Astrocyte of the spinal cord (primary cell): ENCODE results near the gene GID8.

ENCODE experiments used
- DNase-seq: peaks from one replicate; pipeline ENCODE4 v3.0.0; 2011; ENCODE audit warnings: low read depth, low spot score
- H3K4me3 ChIP-seq: 2 replicates; pipeline ENCODE4 v1.5.1; 2011; ENCODE audit warnings: low read depth, mild to moderate bottlenecking, low read length, moderate library complexity
- CTCF ChIP-seq: IDR thresholded peaks from 2 replicates; pipeline ENCODE4 v1.5.1; 2012; ENCODE audit warnings: low read depth, mild to moderate bottlenecking, low read length, inconsistent platforms
- in situ Hi-C: cut with HindIII; loops from 2 replicates; pipeline ENCODE4 v1.10.0; 2017; ENCODE audit warnings: low sequenced_read_pairs

GID8 gene

GRCh38 chr20:62975812-62976508 is 38.0 kb downstream of the GID8 start:
- H3K4me3 ChIP-seq = no peak overlapping the region
- DNase-seq = no peak
- TF ChIP-seq CTCF = no peak
- in situ Hi-C loops = no loop called here

- no peak for TF ChIP-seq CTCF
- DNase-seq = no peak
- in situ Hi-C loops = no loop called here
Observed at GRCh38 chr20:62976886-62977285, 38.9 kb downstream of the GID8 start.

DNA sequence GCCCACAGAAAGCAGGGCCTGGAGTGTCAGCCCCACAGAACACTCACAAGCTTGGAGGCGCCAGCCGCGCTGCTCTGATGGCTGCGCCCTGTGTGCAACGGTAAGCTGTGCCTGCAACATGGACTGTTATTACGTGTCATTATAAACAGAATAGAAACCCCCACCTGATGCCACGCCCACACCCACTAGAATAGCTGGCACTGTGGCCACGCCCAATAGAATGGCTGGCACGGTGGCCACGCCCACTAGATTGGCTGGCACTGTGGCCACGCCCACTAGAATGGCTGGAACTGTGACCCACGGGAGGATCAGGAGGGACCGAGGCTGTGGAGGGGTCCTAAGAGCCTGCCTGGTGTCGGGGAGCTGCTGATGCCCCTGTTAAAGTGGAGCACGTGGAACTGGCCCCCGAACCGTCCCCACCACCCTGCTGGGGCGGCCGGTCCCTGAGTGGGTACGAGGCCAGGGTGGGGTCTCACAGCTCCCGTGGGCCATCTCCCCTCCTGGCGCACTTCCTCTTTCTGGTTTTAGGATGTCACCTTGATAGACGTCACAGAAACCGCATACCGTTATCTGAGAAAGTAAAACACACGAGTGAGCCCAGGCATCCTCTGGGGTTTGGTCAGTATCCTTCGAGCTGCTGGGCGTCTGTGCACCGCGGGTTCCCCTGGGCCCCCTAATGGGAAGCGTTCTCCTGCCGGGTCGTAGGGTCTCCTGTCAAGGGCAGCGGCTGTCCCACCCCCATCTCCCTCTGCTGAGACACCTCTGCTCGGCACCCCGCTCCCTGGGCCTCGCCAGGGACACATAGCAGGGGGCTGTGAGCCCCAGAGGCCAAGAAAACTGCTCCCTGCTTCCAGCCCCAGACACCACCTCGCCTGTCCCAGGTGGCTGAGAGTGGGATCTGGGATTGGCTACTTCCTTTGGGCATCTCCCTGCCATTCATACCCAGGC is 39.9 kb downstream of the GID8 start:
- DNase-seq = no peak
- TF ChIP-seq CTCF = no peak
- in situ Hi-C loops = no loop called here
- no peak overlapping the region for H3K4me3 ChIP-seq

More at GRCh38 chr20:62976886-62977285, 38.9 kb downstream of the GID8 start:
- H3K4me3 ChIP-seq = no peak overlapping the region

DNA sequence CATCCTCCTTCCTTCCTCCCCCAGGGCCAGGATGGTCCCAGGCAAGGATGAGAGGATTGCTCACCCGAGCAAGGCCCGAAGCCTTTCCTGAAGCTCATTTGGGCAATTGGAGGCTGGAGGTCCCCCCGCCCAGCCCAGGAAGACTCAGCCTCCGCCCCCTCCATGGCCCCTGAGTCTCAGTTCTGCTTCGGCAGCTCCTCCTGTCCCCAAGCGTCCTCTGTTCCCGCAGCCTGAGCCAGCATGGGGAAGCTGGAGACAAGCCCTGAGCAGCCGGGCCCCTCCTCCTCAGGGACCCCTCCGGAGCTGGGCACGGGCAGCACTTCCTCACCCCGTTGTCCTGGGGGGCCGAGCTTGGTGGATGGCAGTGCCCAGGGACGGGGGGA is 40.6 kb downstream of the GID8 start:
- no peak for DNase-seq
- no peak overlapping the region for H3K4me3 ChIP-seq
- in situ Hi-C loops = no loop called here
- no peak for TF ChIP-seq CTCF

DNA sequence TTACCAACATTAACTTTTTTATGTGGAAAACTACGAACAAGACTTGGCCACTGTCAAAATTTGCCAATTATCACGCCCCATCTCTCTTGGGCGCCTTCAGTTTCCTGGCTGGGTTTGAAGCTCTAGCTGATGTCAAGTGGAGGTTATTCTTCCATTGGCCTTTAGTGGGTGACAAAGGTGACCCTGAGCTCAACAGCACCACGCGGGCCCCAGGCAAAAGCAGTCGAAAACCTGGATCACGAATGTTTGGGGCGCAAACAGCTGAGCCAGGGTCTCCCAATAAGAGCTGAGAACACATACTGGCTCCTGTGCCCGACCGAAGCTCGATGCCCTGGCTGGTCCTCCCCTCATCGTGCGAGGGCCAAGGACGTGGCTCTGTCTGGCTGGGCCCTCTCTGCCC is 41.4 kb downstream of the GID8 start:
- TF ChIP-seq CTCF = no peak
- H3K4me3 ChIP-seq = no peak overlapping the region
- in situ Hi-C loops = no loop called here
- no peak for DNase-seq

GRCh38 chr20:62979876-62980373 is 42.0 kb downstream of the GID8 start:
- no peak for DNase-seq
- in situ Hi-C loops = no loop called here
- no peak for TF ChIP-seq CTCF
- H3K4me3 ChIP-seq = no peak overlapping the region
